Activated CD8-positive, alpha-beta memory T cell treated with anti-CD3 and anti-CD28 coated beads for 36 hours (primary cell): ENCODE measurements around the gene SCD5. TPM values are rescaled to one million over a fixed set of nuclear protein-coding genes. Genes with fewer than 3 reads are reported as not detected.

Experiments used
- CTCF ChIA-PET: fragments of 350-600 bp; sonication (Branson Sonifier 250); formaldehyde crosslinking; loops from one replicate; lab custom pipeline; 2021; ENCODE audit warnings: antibody characterized with exemption; lab: Charles Lee
- POLR2A ChIA-PET: fragments of 350-600 bp; sonication (Branson Sonifier 250); formaldehyde crosslinking; loops from one replicate; lab custom pipeline; 2021; ENCODE audit warnings: antibody characterized with exemption; lab: Charles Lee
- total RNA-seq, 2 experiments: library from RNA; stranded (reverse); gene quantifications; one replicate each; pipeline ENCODE4 v1.2.3, GENCODE V29; 2021

The SCD5 gene
- total RNA-seq, 2 experiments from 2014 or later = 7.0 to 7.1 TPM

DNA sequence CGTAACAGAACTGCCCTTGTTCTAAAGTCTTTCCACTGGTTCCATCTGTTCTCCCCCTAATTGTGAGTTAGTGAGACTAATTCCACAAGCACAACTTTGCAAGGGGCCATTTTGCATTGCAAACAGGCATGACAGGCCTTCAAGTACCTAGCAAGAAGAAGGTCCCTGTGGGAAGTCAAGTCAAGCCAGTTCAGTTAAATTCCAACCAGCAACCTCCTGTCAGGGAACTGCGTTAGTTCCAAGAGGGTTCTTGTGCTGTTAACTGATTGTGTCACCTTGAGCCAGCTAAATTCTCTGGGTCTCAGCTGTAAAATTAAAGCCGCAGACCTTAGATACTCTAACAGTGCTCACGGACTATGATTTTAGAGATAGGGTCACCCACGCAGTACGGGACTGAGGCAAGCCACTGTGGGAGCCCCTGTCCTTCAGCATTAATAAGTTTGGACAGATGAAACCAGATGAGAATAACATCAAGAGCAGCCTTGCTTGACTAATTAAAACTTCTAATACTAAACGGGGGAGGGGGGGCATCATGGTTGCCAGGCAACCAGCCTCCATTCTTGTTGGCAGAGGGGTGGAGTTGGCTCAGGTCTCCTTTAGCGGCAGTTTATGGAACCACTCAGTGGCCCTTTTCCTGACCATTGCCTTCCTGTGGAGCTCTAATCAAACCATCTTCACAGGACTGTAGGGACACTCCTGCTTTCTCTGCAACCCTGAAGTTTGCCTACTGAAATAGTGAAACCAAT is 212.7 kb downstream of the SCD5 start:
- CTCF ChIA-PET = no interaction called here
- POLR2A ChIA-PET = no interaction called here

DNA sequence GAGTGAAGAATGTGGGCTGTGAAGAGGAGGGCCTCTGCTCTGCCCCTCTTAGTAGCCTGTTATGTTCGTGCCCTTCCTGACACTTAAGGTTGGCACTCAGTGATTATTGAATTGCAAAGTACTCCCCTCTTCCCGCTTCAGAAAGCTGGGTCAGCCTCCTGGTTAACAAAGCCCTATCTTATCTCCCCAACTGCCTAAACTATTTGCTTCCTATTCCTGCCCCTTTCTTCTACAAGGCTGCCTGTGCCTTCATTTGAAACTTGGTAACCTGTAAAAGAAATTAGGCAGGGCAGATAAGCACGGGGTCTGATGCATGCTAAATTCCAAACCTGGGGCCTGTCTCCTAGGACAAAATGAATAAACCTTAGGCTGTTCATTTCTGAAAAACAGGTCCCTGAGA is 213.7 kb downstream of the SCD5 start:
- ChIA-PET POLR2A (no interaction called here), CTCF (no interaction called here)

DNA sequence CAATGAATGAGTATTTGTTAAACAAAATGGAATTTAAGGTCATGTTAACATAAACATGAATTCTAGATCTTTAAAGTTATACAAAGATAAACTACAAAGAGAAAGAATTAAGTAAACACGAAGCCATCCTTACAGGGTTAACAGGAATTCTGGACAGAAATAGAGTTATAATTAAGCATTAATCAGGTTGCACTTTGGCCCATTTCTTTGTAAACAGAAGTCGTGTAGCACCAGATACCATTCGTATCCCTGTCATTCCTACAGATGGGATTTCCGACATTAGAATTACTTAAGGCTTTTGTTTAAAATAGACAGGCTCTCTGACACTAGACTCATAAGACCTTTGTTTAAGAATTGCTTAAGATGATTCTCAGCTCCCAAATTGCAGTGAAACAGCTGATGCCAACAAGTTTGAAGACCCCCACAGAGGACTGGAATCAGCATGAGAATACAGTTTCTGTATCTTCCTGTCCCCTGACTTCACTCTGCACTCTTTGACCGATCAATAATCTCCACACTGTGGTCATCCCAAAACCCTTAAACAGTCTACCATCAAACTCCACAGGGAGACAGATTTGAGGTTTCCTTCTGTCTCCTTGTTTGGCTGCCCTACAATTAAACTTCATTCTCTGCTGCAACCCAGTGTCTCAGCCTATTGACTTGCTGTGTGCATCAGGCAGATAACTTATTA is 214.6 kb downstream of the SCD5 start:
- ChIA-PET POLR2A (no interaction called here), CTCF (no interaction called here)

DNA sequence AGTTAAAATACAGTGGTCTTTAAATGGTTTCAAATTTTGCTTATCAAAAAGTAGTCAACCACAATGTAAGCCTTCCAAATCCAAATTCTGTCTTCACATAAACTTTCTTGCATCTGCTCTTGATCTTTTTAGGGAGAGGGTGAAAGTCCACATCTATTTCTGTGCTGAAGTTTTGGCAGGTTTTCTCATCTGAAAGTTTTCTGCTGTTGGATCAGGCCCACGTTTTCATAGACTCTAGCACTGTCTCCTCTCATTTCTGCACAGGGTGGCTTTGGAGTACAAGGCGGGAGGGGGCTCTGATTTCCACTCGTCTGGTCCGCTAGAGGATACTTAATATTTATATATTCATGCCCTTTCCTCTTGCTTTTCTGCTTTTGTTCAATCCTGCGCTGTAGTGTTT is 218.7 kb downstream of the SCD5 start:
- ChIA-PET CTCF (no interaction called here), POLR2A (no interaction called here)

Other genes starting within 250 kb of the SCD5 start
- gene TMEM150C, start 236.8 kb downstream of the SCD5 start, total RNA-seq = not detected
- gene SEC31A, start 92.4 kb upstream of the SCD5 start, total RNA-seq = 10 to 100 TPM; 84.6 to 87.2 TPM
- 1 to 10 TPM; 2.2 to 2.4 TPM for gene THAP9, start 101.9 kb upstream of the SCD5 start, total RNA-seq
- gene LIN54, start 212.0 kb upstream of the SCD5 start, total RNA-seq = 10 to 100 TPM; 24.1 to 24.7 TPM
- gene COPS4, start 236.4 kb upstream of the SCD5 start, total RNA-seq = 10 to 100 TPM; 36.6 to 37.2 TPM